Mesenchymal stem cell (in vitro differentiated cells and primary cell): ENCODE data around the gene CNOT1.
"Not testable (repeated sequence)": the region's sequence is repeated elsewhere in the genome, so short reads cannot be mapped to it uniquely, and the experiment has no call there.

Source experiments
- DNase-seq: peaks from one replicate; pipeline ENCODE4 v3.0.0-alpha.2; 2013
- H2AFZ ChIP-seq: one replicate; pipeline ENCODE4 v1.6.1; 2013; ENCODE audit warnings: low read depth, mild to moderate bottlenecking, control low read depth, inconsistent platforms, low read length, moderate library complexity
- H2AK5ac ChIP-seq: 2 replicates; pipeline ENCODE4 v1.6.1; 2013; ENCODE audit warnings: low read length, moderate library complexity, mild to moderate bottlenecking, inconsistent platforms; ENCODE audit not compliant: severe bottlenecking
- H2BK120ac ChIP-seq: one replicate; pipeline ENCODE4 v1.6.1; 2013; ENCODE audit warnings: low read depth, mild to moderate bottlenecking, inconsistent platforms, low read length, moderate library complexity
- H2BK12ac ChIP-seq, 2 experiments: one replicate each; pipeline ENCODE4 v1.6.1; 2013; ENCODE audit warnings: inconsistent platforms in 2 of 2, low read length in 2 of 2, mild to moderate bottlenecking in 2 of 2, moderate library complexity in 2 of 2, control low read depth in 1 of 2
- H2BK15ac ChIP-seq: one replicate; pipeline ENCODE4 v1.6.1; 2013; ENCODE audit warnings: mild to moderate bottlenecking, low read depth, inconsistent platforms; ENCODE audit not compliant: poor library complexity, severe bottlenecking
- H2BK5ac ChIP-seq: 2 replicates; pipeline ENCODE4 v1.6.1; 2013; ENCODE audit warnings: low read depth, mild to moderate bottlenecking, low read length, control low read depth, inconsistent platforms; ENCODE audit not compliant: poor library complexity, severe bottlenecking
- H3K14ac ChIP-seq, 2 experiments: one replicate each; pipeline ENCODE4 v1.6.1; 2013; ENCODE audit warnings: inconsistent platforms in 2 of 2, low read length in 2 of 2, control low read depth in 1 of 2, mild to moderate bottlenecking in 1 of 2, moderate library complexity in 1 of 2
- H3K18ac ChIP-seq, 2 experiments: one replicate each; pipeline ENCODE4 v1.6.1; 2013; ENCODE audit warnings: inconsistent platforms in 2 of 2, low read length in 2 of 2, control low read depth in 1 of 2, low read depth in 1 of 2, mild to moderate bottlenecking in 1 of 2
- H3K23ac ChIP-seq, 2 experiments: one replicate each; pipeline ENCODE4 v1.6.1; 2013; ENCODE audit warnings: inconsistent platforms in 2 of 2, low read length in 2 of 2, mild to moderate bottlenecking in 2 of 2, moderate library complexity in 2 of 2, control low read depth in 1 of 2
- H3K27ac ChIP-seq: 2 replicates; pipeline ENCODE4 v1.5.1; 2013; ENCODE audit warnings: mild to moderate bottlenecking, moderate library complexity, low read length, control low read depth, inconsistent platforms; ENCODE audit not compliant: poor library complexity, severe bottlenecking
- H3K27me3 ChIP-seq, 2 experiments: 2 replicates each; pipeline versions ENCODE4 v1.6.1 to v1.7.0; 2013; ENCODE audit warnings: low read length in 2 of 2, mild to moderate bottlenecking in 2 of 2, moderate library complexity in 2 of 2, control low read depth in 1 of 2, inconsistent platforms in 1 of 2; ENCODE audit not compliant: control insufficient read depth in 1 of 2, insufficient read depth in 1 of 2
- H3K36me3 ChIP-seq, 2 experiments: 2 replicates each; pipeline versions ENCODE4 v1.6.1 to v1.7.0; 2013; ENCODE audit warnings: low read length in 2 of 2, control low read depth in 1 of 2, inconsistent platforms in 1 of 2, low read depth in 1 of 2, mild to moderate bottlenecking in 1 of 2; ENCODE audit not compliant: insufficient read depth in 2 of 2, control insufficient read depth in 1 of 2
- H3K4ac ChIP-seq, 2 experiments: one replicate each; pipeline ENCODE4 v1.6.1; 2013; ENCODE audit warnings: inconsistent platforms in 2 of 2, low read length in 2 of 2, mild to moderate bottlenecking in 2 of 2, moderate library complexity in 2 of 2, control low read depth in 1 of 2, low read depth in 1 of 2
- H3K4me1 ChIP-seq: 2 replicates; pipeline ENCODE4 v1.6.1; 2013; ENCODE audit warnings: low read depth, low read length, control low read depth; ENCODE audit not compliant: control insufficient read depth, insufficient read depth
- H3K4me2 ChIP-seq: 2 replicates; pipeline ENCODE4 v1.6.1; 2013; ENCODE audit warnings: low read length, mild to moderate bottlenecking, inconsistent platforms; ENCODE audit not compliant: poor library complexity, severe bottlenecking
- H3K4me3 ChIP-seq, 2 experiments: 2 replicates each; pipeline versions ENCODE4 v1.5.1 to v1.7.0; 2013; ENCODE audit warnings: low read length in 2 of 2, mild to moderate bottlenecking in 2 of 2, control low read depth in 1 of 2, low read depth in 1 of 2; ENCODE audit not compliant: insufficient read depth in 1 of 2
- H3K79me1 ChIP-seq: replicated peaks from 2 replicates; pipeline ENCODE4 v1.6.1; 2013; ENCODE audit warnings: mild to moderate bottlenecking, control low read depth, low read length, inconsistent platforms; ENCODE audit not compliant: poor library complexity, severe bottlenecking
- H3K9ac ChIP-seq: 2 replicates; pipeline ENCODE4 v1.7.0; 2013; ENCODE audit warnings: mild to moderate bottlenecking, low read length, moderate library complexity
- H3K9me3 ChIP-seq: 2 replicates; pipeline ENCODE4 v1.7.0; 2013; ENCODE audit warnings: mild to moderate bottlenecking, low read length; ENCODE audit not compliant: control insufficient read depth
- H4K8ac ChIP-seq: one replicate; pipeline ENCODE4 v1.6.1; 2013; ENCODE audit warnings: inconsistent platforms, mild to moderate bottlenecking, low read length, moderate library complexity
- H4K91ac ChIP-seq: one replicate; pipeline ENCODE4 v1.6.1; 2013; ENCODE audit warnings: mild to moderate bottlenecking, low read length, inconsistent platforms
- WGBS: methylation state at CpG from one replicate; pipeline ENCODE4 v1.1.7; 2013; ENCODE audit warnings: mixed read lengths; 5-methylcytosine and 5-hydroxymethylcytosine counted together

The CNOT1 gene

GRCh38 chr16:58612965-58613364 is 16.7 kb downstream of the CNOT1 start:
- H2BK5ac ChIP-seq, H3K9me3 ChIP-seq, H3K27me3 ChIP-seq, H3K4me2 ChIP-seq, H3K79me1 ChIP-seq, H3K9ac ChIP-seq, H2AK5ac ChIP-seq, H3K23ac ChIP-seq, H2BK120ac ChIP-seq, H2AFZ ChIP-seq, H2BK15ac ChIP-seq, H3K4ac ChIP-seq, H3K4me3 ChIP-seq, H3K14ac ChIP-seq, H3K18ac ChIP-seq, H4K8ac ChIP-seq, H4K91ac ChIP-seq, DNase-seq, H3K4me1 ChIP-seq, H2BK12ac ChIP-seq, H3K27ac ChIP-seq: not testable (repeated sequence)
- WGBS: over 99% methylated on average over 7 of the region's 7 CpGs
- H3K36me3 ChIP-seq: peaks cover 13 to 22% of the 10 kb centered on the region in 2 experiments

- Histone ChIP-seq H3K18ac (no peak overlapping the region), H3K27ac (no peak overlapping the region), H3K14ac (no peak overlapping the region), H3K4ac (no peak overlapping the region), H3K4me2 (no peak overlapping the region), H4K8ac (no peak overlapping the region), H3K36me3 (peaks cover 12 to 13% of the 10 kb centered on the region in 2 experiments), H2BK5ac (no peak overlapping the region), H3K4me1 (peaks cover 1% of the 10 kb centered on the region), H2BK12ac (no peak overlapping the region), H2AFZ (no peak overlapping the region), H3K23ac (no peak overlapping the region), H4K91ac (no peak overlapping the region), H3K27me3 (no peaks in the 10 kb centered on the region), H2BK15ac (no peak overlapping the region), H3K9me3 (no peaks in the 10 kb centered on the region), H3K9ac (no peak overlapping the region), H2BK120ac (no peak overlapping the region), H3K4me3 (no peak overlapping the region), H3K79me1 (no peaks in the 10 kb centered on the region), H2AK5ac (no peak overlapping the region)
- 83% methylated on average over 7 of the region's 8 CpGs for WGBS
- no peak for DNase-seq
Observed at GRCh38 chr16:58608601-58609136, 21.0 kb downstream of the CNOT1 start.

GRCh38 chr16:58605562-58605961 is 24.1 kb downstream of the CNOT1 start:
- H3K27ac ChIP-seq: no peak overlapping the region
- H3K4me1 ChIP-seq: peaks cover 5% of the 10 kb centered on the region
- WGBS: 96% methylated on average over 7 of the region's 7 CpGs
- H3K4ac ChIP-seq: no peak overlapping the region
- no peak overlapping the region for H3K14ac ChIP-seq
- no peak overlapping the region for H4K91ac ChIP-seq
- H2AK5ac ChIP-seq: no peak overlapping the region
- no peaks in the 10 kb centered on the region for H3K27me3 ChIP-seq
- no peak overlapping the region for H3K23ac ChIP-seq
- H3K4me3 ChIP-seq: no peak overlapping the region
- no peak overlapping the region for H2BK120ac ChIP-seq
- no peak for DNase-seq
- peaks cover 11 to 14% of the 10 kb centered on the region in 2 experiments for H3K36me3 ChIP-seq
- no peaks in the 10 kb centered on the region for H3K9me3 ChIP-seq
- no peak overlapping the region for H3K18ac ChIP-seq
- no peak overlapping the region for H2AFZ ChIP-seq
- no peak overlapping the region for H4K8ac ChIP-seq
- no peak overlapping the region for H2BK15ac ChIP-seq
- H2BK12ac ChIP-seq: no peak overlapping the region
- H3K79me1 ChIP-seq: no peaks in the 10 kb centered on the region
- H3K4me2 ChIP-seq: no peak overlapping the region
- no peak overlapping the region for H2BK5ac ChIP-seq
- H3K9ac ChIP-seq: no peak overlapping the region

GRCh38 chr16:58591083-58591482 is 38.5 kb downstream of the CNOT1 start:
- Histone ChIP-seq H3K9ac (no peak overlapping the region), H3K27ac (no peak overlapping the region), H4K91ac (no peak overlapping the region), H3K27me3 (no peaks in the 10 kb centered on the region), H2BK120ac (no peak overlapping the region), H4K8ac (no peak overlapping the region), H2AK5ac (no peak overlapping the region), H3K79me1 (peaks cover 19% of the 10 kb centered on the region), H2BK5ac (no peak overlapping the region), H3K23ac (no peak overlapping the region), H3K18ac (no peak overlapping the region), H3K9me3 (no peaks in the 10 kb centered on the region), H2BK15ac (no peak overlapping the region), H2BK12ac (no peak overlapping the region), H2AFZ (no peak overlapping the region), H3K36me3 (peaks cover 25 to 75% of the 10 kb centered on the region in 2 experiments), H3K14ac (no peak overlapping the region), H3K4me2 (no peak overlapping the region), H3K4me1 (peaks cover 1% of the 10 kb centered on the region), H3K4ac (no peak overlapping the region), H3K4me3 (no peak overlapping the region)
- WGBS: 55% methylated on average over 3 of the region's 4 CpGs
- no peak for DNase-seq
